ENCODE results near the gene ADGRA3.

DNA sequence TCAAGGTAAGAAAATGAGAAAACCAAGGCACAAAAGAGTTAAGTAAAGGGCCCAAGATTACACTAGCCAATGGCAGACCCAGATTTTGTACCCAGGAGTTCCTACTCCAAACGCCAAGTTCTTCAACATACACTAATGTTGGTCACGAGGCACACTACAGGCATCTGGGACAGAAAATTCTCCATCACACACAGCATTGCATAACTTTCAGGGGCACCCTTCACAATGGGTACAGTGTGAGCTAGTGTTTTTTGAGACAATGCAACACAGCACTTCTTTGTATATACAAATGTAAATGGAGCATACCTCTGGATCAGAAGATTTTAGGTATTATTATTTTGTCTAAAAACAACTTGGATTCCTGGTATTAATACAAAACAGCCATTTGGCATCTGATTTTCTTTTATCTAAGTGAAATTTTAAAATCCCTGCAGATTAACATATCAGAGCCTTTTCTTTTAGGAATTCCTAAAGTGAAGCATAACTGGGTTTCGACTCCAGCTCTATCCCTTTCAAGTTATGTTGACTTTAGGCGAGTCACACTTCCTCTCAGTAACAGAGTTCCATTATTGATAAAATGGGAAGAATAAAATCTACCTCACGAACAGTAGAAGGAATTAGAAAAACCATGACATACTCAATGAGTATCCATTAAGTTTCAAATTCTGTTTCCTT lies 41.1 kb downstream of the ADGRA3 start:
- TF ChIP-seq, protein P1, sequence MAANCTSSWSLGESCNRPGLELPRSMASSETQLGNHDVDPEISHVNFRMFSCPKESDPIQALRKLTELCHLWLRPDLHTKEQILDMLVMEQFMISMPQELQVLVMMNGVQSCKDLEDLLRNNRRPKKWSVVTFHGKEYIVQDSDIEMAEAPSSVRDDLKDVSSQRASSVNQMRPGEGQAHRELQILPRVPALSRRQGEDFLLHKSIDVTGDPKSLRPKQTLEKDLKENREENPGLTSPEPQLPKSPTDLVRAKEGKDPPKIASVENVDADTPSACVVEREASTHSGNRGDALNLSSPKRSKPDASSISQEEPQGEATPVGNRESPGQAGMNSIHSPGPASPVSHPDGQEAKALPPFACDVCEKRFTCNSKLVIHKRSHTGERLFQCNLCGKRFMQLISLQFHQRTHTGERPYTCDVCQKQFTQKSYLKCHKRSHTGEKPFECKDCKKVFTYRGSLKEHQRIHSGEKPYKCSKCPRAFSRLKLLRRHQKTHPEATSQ (tag by site-specific recombination; IDR thresholded peaks at IDR 0.05), result no peak
- TF ChIP-seq, protein P2, sequence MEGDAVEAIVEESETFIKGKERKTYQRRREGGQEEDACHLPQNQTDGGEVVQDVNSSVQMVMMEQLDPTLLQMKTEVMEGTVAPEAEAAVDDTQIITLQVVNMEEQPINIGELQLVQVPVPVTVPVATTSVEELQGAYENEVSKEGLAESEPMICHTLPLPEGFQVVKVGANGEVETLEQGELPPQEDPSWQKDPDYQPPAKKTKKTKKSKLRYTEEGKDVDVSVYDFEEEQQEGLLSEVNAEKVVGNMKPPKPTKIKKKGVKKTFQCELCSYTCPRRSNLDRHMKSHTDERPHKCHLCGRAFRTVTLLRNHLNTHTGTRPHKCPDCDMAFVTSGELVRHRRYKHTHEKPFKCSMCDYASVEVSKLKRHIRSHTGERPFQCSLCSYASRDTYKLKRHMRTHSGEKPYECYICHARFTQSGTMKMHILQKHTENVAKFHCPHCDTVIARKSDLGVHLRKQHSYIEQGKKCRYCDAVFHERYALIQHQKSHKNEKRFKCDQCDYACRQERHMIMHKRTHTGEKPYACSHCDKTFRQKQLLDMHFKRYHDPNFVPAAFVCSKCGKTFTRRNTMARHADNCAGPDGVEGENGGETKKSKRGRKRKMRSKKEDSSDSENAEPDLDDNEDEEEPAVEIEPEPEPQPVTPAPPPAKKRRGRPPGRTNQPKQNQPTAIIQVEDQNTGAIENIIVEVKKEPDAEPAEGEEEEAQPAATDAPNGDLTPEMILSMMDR (tag by site-specific recombination; IDR thresholded peaks at IDR 0.05), result no peak
- TF ChIP-seq MEIS1 (CRISPR knock-in tag; IDR thresholded peaks at IDR 0.05; ENCODE audit: borderline replicate concordance) (no peak), ZNF626 (tag by site-specific recombination; IDR thresholded peaks at IDR 0.05) (no peak), KLF8 (tag by site-specific recombination; IDR thresholded peaks at IDR 0.05) (no peak), GLI4 (tag by site-specific recombination; IDR thresholded peaks at IDR 0.05) (no peak), FEZF1 (tag by site-specific recombination; IDR thresholded peaks at IDR 0.05) (no peak), SP2 (tag by site-specific recombination; IDR thresholded peaks at IDR 0.05) (no peak)

Measured in HEK293 (cell line).